ENCODE measurements around the gene HBP1.
"Not testable (repeated sequence)": the region's sequence is repeated elsewhere in the genome, so short reads cannot be mapped to it uniquely, and the experiment has no call there.

HBP1 gene

GRCh38 chr7:107208563-107208962 is 39.8 kb downstream of the HBP1 start:
- DNase-seq = no peak
- in situ Hi-C loops (cut with HindIII; ENCODE audit: low pct_ligation_motif_present, low pct_unique_long_range_greater_than_20kb, low sequenced_read_pairs) = no loop called here

- no peak for DNase-seq
- in situ Hi-C loops (cut with HindIII; ENCODE audit: low pct_ligation_motif_present, low pct_unique_long_range_greater_than_20kb, low sequenced_read_pairs) = no loop called here
Observed at GRCh38 chr7:107209565-107209964, 40.8 kb downstream of the HBP1 start.

- in situ Hi-C loops (cut with HindIII; ENCODE audit: low pct_ligation_motif_present, low pct_unique_long_range_greater_than_20kb, low sequenced_read_pairs) = no loop called here
- DNase-seq = no peak
Observed at GRCh38 chr7:107210400-107210799, 41.6 kb downstream of the HBP1 start.

- in situ Hi-C loops (cut with HindIII; ENCODE audit: low pct_ligation_motif_present, low pct_unique_long_range_greater_than_20kb, low sequenced_read_pairs) = no loop called here
- DNase-seq = no peak
Observed at GRCh38 chr7:107212725-107213124, 43.9 kb downstream of the HBP1 start.

- no peak for DNase-seq
- in situ Hi-C loops (cut with HindIII; ENCODE audit: low pct_ligation_motif_present, low pct_unique_long_range_greater_than_20kb, low sequenced_read_pairs) = no loop called here
Observed at GRCh38 chr7:107213193-107213788, 44.5 kb downstream of the HBP1 start.

GRCh38 chr7:107213945-107214344 is 45.1 kb downstream of the HBP1 start:
- in situ Hi-C loops (cut with HindIII; ENCODE audit: low pct_ligation_motif_present, low pct_unique_long_range_greater_than_20kb, low sequenced_read_pairs) = no loop called here
- no peak for DNase-seq

GRCh38 chr7:107219563-107220244 is 50.9 kb downstream of the HBP1 start:
- in situ Hi-C loops (cut with HindIII; ENCODE audit: low pct_ligation_motif_present, low pct_unique_long_range_greater_than_20kb, low sequenced_read_pairs) = no loop called here
- no peak for DNase-seq

- DNase-seq = no peak
- in situ Hi-C loops (cut with HindIII; ENCODE audit: low pct_ligation_motif_present, low pct_unique_long_range_greater_than_20kb, low sequenced_read_pairs) = no loop called here
Observed at GRCh38 chr7:107220356-107220755, 51.6 kb downstream of the HBP1 start.

GRCh38 chr7:107220806-107221205 is 52.0 kb downstream of the HBP1 start:
- DNase-seq; in situ Hi-C loops (cut with HindIII; ENCODE audit: low pct_ligation_motif_present, low pct_unique_long_range_greater_than_20kb, low sequenced_read_pairs): not testable (repeated sequence)

GRCh38 chr7:107224374-107225223 is 55.8 kb downstream of the HBP1 start:
- in situ Hi-C loops (cut with HindIII; ENCODE audit: low pct_ligation_motif_present, low pct_unique_long_range_greater_than_20kb, low sequenced_read_pairs) = no loop called here
- DNase-seq = no peak

GRCh38 chr7:107228291-107228690 is 59.5 kb downstream of the HBP1 start:
- no peak for DNase-seq

GRCh38 chr7:107230334-107230733 is 61.5 kb downstream of the HBP1 start:
- in situ Hi-C loops (cut with HindIII; ENCODE audit: low pct_ligation_motif_present, low pct_unique_long_range_greater_than_20kb, low sequenced_read_pairs) = no loop called here
- DNase-seq = no peak

More at GRCh38 chr7:107228291-107228690, 59.5 kb downstream of the HBP1 start:
- in situ Hi-C loops (cut with HindIII; ENCODE audit: low pct_ligation_motif_present, low pct_unique_long_range_greater_than_20kb, low sequenced_read_pairs) = no loop called here

GRCh38 chr7:107232568-107233090 is 63.8 kb downstream of the HBP1 start:
- in situ Hi-C loops (cut with HindIII; ENCODE audit: low pct_ligation_motif_present, low pct_unique_long_range_greater_than_20kb, low sequenced_read_pairs) = no loop called here
- no peak for DNase-seq

- in situ Hi-C loops (cut with HindIII; ENCODE audit: low pct_ligation_motif_present, low pct_unique_long_range_greater_than_20kb, low sequenced_read_pairs) = no loop called here
- DNase-seq = no peak
Observed at GRCh38 chr7:107233174-107233573, 64.4 kb downstream of the HBP1 start.

- in situ Hi-C loops (cut with HindIII; ENCODE audit: low pct_ligation_motif_present, low pct_unique_long_range_greater_than_20kb, low sequenced_read_pairs) = no loop called here
- DNase-seq = no peak
Observed at GRCh38 chr7:107233981-107234380, 65.2 kb downstream of the HBP1 start.

- no peak for DNase-seq
Observed at GRCh38 chr7:107234436-107234835, 65.6 kb downstream of the HBP1 start.

GRCh38 chr7:107236862-107237261 is 68.1 kb downstream of the HBP1 start:
- in situ Hi-C loops (cut with HindIII; ENCODE audit: low pct_ligation_motif_present, low pct_unique_long_range_greater_than_20kb, low sequenced_read_pairs) = no loop called here
- no peak for DNase-seq

More at GRCh38 chr7:107234436-107234835, 65.6 kb downstream of the HBP1 start:
- in situ Hi-C loops (cut with HindIII; ENCODE audit: low pct_ligation_motif_present, low pct_unique_long_range_greater_than_20kb, low sequenced_read_pairs) = no loop called here

GRCh38 chr7:107237451-107237850 is 68.6 kb downstream of the HBP1 start:
- no peak for DNase-seq
- in situ Hi-C loops (cut with HindIII; ENCODE audit: low pct_ligation_motif_present, low pct_unique_long_range_greater_than_20kb, low sequenced_read_pairs) = no loop called here

GRCh38 chr7:107242267-107242666 is 73.5 kb downstream of the HBP1 start:
- in situ Hi-C loops (cut with HindIII; ENCODE audit: low pct_ligation_motif_present, low pct_unique_long_range_greater_than_20kb, low sequenced_read_pairs) = no loop called here
- DNase-seq = no peak
